ENCODE measurements around the gene INO80B.
A peak's percentile ranks its signal among the peaks of the same experiment; 100 is the strongest.
"Not testable (repeated sequence)": the region's sequence is repeated elsewhere in the genome, so short reads cannot be mapped to it uniquely, and the experiment has no call there.

INO80B gene

DNA sequence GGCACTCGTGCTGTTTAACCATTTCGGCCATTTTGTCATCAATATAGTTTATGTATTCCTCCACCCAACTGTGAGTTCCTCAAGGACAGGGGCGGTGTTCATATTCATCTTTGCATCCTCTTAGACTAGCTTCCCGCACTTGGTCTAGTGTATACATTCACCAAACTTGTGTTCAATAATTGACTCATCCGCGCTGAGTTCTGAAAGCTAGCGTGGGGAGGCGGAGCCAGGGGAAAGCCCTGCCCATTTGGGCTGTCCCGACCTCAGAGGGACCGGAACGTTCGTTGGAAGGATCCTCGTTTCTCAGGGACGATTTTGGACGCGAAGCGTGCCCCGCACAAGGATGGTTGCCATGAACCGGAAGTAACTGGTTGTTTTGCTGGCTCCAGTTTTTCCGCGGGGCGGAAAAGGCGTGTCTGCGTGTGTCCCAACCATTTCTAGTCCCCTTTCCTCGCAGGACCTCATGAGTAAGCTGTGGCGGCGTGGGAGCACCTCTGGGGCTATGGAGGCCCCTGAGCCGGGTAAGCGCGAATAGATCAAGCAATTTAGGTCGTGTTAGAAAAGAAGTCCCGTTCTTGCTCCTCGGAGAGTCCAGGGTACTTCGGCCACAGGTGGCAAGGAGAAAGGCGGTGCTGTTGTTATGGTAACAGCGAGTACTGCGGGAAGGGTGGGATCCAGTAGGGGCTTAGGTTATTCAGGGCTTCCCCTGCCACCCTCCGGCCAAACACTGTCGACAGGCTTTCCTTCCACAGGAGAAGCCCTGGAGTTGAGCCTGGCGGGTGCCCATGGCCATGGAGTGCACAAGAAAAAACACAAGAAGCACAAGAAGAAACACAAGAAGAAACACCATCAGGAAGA is at the start of gene INO80B:
Gene INO80B, plus strand, starts transcription at position 434 of the 858 bp plus-strand sequence. Its CDS starts 30 bp downstream, at position 464.
- peak; percentile 97 for DNase-seq (ENCODE audit: low spot score)

- no peak for DNase-seq (ENCODE audit: low spot score)
Measured at GRCh38 chr2:74406035-74406434, 48.9 kb upstream of the INO80B start.

- DNase-seq (ENCODE audit: low spot score): no peak
Measured at GRCh38 chr2:74407682-74408081, 47.2 kb upstream of the INO80B start.

DNA sequence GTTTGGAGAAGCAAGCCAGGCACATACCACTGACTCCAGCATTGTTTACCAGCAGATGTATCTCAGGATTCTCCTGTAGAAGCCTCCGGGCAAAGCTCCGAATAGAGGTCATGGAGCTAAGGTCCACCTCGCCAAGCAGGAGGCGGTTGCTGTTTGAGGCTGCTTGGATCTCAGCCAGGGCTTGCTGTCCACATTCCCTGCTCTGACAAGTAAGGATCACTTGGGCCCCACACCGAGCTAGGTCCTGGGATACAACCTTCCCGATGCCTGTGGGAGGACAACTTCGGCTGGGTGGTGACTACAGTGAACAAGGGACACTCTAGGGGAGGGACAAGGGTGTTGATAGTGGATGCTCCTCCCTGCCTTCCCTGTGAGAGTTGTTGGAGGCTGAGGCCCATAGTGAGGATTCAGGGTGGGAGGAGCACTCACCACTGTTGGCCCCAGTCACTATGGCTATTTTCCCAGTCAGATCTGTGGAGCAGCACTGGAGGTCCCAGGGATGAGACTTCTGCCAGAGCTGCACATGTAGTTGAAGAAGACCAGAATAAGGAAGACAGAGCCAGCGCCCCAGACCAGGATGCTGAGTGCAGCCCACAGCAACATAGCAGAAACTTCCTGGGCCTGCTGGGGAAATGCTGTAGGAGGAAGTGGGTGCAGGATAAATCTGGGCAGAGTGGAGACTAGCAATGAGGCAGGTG is 41.7 kb upstream of the INO80B start:
- no peak for DNase-seq (ENCODE audit: low spot score)

DNA sequence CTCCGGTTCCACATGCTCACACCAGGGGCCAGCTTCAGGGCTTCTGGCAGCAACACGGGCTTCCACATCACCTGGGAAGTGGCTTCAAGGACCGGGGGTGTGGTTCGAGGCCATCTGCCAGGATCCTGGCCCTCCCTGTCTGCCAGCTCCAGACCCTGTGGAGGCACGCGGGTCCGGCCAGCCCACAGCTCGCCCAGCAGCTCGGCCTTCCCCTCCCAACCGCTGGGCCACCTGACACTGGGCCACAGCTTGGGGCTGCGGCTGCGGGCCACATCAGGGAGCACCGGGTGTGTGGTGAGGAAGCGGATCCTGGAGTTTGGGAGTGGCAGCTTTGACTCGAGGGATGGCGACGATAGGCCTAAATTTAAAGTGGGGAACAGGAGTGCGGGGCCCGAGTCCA is 40.4 kb upstream of the INO80B start:
- DNase-seq (ENCODE audit: low spot score): no peak

DNA sequence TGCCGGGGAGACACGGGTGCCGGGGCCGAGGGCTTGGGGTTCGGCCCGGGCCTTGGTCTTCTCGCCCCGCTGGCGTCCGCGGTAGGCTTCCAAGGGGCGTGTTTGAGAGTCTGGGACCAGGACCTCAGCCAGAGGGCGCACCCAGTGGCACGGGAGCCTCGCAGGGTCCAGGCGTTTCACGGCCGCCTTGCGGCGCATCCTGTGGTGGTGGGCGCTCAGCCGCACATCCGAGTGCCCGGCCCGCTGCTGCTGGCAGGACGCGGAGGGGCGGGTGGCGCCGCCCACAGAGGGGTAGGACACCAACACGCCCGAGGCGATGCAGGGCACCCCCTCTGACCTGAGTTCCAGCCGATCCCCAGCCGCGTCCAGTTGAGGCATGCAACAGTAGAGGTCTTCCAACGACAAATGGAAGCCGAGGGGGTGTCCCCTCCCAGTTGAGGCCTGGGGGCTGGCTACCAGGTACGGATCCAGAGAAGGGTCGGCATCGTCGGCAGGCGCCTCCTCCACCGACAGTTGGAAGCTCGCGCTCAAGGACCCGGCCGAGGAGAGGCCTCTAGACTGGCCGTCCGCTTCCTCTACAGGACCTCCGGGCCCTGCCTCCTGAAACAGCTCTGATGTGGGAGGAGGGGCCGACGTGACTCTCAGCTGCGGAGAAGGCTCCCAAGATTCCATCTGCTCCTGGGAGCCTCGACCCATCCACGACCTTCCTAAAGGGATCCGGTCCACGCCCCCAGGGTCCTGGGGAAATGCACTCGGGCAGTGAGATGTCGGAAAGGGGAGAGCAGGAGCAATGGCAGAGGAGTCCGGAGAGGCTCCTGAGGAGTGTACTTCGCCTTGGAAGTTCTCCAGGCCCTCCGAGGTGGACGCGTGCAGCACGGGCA is 39.8 kb upstream of the INO80B start:
- no peak for DNase-seq (ENCODE audit: low spot score)

- no peak for DNase-seq (ENCODE audit: low spot score)
Measured at GRCh38 chr2:74415762-74416395, 39.0 kb upstream of the INO80B start.

DNA sequence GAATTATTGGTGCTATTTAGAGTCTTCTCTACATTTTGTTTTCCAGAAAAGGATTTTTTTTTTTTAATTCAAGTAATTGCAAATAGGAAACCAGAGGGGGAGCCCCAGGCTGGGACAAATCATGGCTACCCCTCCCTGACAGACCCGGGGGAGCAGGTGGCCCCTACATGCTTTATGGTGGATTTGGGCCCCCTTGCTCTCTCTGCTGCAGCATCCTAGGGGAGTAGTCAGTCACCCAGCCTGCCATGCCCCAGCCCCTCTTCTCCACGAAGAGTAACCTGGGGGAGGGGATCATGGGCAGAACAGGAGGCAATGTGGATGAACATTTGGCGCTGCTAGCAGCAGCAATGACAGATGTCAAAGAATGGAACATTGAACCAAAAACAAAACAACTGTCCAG is 38.1 kb upstream of the INO80B start:
- no peak for DNase-seq (ENCODE audit: low spot score)

DNA sequence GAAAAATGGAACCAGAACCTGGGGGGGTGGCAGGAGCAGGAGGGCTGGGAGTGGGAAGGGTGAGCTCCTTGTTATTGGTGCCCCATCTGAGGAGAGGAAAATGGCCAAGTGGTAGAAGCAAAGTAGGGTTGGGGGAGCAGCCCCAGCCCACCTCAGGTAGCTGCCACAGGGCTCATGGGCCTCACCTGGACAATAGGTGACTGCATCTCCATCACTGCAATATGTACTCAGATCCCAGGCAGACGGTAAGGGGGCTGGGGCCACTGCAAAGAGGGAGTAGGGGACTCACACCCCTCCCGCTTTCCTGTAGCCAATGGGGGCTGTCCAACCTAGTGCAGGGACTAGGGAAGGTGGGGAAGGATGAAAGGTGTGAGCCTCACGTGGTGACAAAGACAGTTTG is 37.7 kb upstream of the INO80B start:
- DNase-seq (ENCODE audit: low spot score): no peak

DNA sequence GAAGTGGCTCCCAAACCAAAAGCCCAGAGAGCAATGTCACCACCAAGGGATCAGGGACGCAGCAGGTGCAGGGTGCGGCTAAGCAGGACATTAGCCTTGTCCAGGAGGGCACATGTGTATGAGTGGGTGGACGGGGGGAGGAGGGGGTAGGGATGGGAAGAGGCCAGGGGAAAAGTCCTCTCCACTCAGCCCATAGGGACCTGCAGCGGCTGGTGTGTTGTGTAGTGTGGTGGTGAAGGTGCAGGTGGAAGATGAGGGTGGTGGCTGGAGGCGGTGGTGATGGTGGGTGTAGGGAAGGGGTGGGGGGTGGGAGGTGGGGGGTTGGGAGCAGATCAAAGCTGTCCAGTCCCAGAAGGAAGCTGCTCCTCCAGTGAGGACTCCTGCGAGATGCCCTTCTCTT is 37.1 kb upstream of the INO80B start:
- DNase-seq (ENCODE audit: low spot score): no peak

- no peak for DNase-seq (ENCODE audit: low spot score)
Measured at GRCh38 chr2:74418312-74418711, 36.6 kb upstream of the INO80B start.

- DNase-seq (ENCODE audit: low spot score): no peak
Measured at GRCh38 chr2:74419345-74419744, 35.5 kb upstream of the INO80B start.

- DNase-seq (ENCODE audit: low spot score): no peak
Measured at GRCh38 chr2:74420006-74420405, 34.9 kb upstream of the INO80B start.

DNA sequence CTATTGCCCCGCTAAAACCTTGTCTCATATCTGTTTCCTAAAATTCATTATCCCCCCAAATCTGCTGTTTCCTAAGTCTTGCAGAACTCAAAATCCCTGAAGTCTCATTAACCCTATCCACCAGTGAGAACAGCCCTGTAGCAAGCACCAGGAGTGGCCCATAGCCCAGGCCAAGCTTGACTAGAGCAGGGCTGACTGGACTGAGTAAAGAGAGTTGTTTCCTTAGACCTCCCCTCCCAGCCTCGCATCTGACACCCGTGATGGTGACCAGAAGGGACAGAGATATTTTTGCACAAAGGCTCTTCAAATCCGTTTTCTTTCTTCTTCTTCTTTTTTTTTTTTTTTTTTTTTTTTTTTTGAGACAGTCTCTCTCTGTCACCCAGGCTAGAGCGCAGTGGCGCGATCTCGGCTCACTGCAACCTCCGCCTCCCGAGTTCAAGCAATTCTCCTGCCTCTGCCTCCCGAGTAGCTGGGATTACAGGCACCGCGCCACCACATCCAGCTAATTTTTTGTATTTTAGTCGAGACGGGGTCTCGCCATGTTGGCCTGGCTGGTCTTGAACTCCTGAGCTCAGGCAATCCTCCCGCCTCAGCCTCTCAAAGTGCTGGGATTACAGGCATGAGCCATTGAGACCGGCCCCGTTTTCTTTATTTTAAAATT is 34.3 kb upstream of the INO80B start:
- not testable (repeated sequence) for DNase-seq (ENCODE audit: low spot score)

DNA sequence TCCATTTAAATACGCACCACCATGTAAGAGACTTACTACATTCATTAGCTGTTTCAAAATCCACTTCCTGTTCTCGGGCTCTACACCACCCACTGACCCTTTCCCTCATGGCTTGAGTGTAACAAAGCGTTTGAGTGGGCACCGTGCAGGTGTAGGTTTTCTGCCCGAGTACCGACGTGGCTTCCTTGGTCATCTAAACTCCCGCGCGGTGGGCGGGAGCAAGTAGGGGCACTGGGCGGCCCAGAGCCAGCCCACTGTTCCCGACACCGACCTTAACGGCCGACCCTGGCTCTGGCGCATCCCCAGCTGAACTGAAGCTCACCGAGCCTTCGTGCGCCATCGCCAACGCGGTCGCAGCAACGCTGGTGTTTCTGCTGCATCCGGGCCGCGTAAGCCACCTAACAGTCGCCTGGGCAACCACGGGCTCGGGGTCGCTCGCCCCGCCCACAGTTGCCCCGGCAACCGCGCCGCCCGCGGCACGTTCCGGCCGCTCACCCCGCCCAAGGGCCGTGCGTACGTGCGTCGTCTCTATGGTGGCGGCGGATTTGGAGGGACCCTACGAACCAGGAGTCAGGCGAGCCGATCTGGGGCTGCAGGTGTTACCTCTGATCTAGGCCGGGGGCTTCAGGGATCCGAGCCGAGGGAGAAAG is 33.5 kb upstream of the INO80B start, which contains the start of the genes C2orf81 and WDR54:
Gene C2orf81, minus strand, starts transcription at position 399 of the 650 bp plus-strand sequence. Its CDS starts 59 bp downstream, at position 340.
Gene WDR54, plus strand, starts transcription at position 510 of the 650 bp plus-strand sequence. CDS start 424 bp downstream, outside the sequence.
- DNase-seq (ENCODE audit: low spot score): peak; percentile 89

DNA sequence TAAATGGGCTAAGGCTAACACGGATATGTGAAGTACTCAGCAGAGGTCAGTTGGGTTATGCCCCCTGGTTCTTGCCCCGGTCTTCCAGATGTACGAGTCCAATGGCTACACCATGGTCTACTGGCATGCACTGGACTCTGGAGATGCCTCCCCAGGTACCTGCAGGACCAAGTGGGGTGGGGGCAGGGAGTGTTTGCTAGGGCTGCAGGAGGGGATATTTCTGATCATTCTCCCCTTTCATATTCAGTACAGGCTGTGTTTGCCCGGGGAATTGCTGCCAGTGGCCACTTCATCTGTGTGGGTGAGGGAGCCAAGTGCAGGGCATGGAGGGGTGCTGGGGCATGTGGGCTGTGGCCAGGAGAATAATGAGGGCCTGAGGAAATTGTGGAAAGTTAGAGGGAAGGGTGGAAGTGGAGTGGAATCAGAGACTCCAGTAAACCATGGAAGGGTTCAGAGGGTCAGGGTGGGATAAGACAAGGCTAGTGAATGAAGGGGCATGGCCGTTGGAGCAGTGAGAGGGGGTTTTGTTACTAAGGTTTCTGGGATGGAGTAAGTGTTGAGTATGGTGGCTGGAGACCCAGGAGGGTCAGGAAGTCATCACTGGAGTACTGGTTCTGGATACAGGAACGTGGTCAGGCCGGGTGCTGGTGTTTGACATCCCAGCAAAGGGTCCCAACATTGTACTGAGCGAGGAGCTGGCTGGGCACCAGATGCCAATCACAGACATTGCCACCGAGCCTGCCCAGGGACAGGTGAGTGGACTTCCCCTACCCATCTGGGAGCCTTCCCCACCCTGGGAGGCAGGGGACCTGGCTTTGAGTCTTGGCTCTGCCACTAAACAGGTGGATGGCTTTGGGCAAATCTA is 31.4 kb upstream of the INO80B start:
- DNase-seq (ENCODE audit: low spot score): no peak

- no peak for DNase-seq (ENCODE audit: low spot score)
Measured at GRCh38 chr2:74424139-74424992, 30.5 kb upstream of the INO80B start.

DNA sequence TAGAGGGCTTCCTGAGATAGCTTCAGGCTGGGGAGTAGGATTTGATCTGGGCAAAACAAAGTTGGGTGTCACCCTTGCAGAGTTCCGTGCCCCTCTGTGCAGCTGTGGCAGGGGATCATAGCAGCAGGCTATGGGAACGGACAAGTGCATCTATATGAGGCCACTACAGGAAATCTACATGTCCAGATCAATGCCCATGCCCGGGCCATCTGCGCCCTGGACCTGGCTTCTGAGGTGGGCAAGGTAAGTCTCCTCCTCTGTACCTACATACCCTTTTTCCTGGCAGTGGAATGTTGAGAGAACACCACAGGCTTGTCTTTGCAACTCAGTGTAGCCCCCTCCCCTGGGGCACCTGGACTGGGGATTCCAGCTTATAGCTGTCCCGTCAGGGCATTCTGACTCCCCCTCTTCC is 29.9 kb upstream of the INO80B start:
- DNase-seq (ENCODE audit: low spot score): no peak

DNA sequence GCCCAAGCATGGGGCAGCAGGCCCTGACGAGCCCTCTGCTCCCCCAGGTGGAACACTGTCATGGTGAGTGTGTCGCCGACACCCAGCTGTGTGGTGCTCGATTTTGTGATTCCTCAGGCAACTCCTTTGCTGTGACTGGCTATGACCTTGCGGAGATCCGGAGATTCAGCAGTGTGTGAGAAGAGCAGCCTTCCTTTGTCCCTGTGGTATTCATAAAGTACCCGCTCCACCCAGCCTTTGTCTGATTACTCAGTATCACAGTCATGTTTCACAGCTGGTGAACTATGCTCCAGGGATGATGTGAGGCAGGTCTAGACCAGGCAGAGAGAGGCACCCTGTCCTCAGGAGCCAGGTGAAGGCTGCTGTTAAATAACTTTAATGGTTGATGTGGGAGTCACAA is 29.4 kb upstream of the INO80B start:
- no peak for DNase-seq (ENCODE audit: low spot score)

Measured in LoVo (cell line).